Measurements from ENCODE around the gene COL28A1.

DNA sequence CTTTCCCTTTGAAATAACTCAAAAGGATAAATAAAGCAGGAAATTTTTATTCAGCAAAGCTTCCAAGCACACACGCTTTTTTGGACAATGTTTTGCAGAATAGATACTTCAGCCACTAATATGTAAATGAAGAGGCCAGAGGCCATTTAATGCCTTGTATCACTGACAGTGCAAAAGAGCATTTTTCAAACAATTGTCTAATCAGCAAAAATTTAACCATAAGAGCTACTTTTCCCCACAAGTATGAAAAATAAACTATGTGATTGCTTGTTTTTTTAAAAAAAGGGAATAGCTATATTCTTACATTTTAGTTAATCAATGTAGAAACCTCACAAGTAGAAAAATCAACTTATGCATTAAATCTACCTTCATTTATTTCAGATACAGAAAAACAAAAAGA is 99.7 kb downstream of the COL28A1 start:
- TF ChIP-seq TAF1 (conservative IDR thresholded peaks at IDR 0.05) (no peak), ZBTB33 (IDR thresholded peaks at IDR 0.05) (no peak), RAD21 (IDR thresholded peaks at IDR 0.05) (no peak), FOXA1 (IDR thresholded peaks at IDR 0.05) (no peak), GABPA (IDR thresholded peaks at IDR 0.05 in 1 of 2, conservative IDR thresholded peaks at IDR 0.05 in 1 of 2) (no peak), SP1 (IDR thresholded peaks at IDR 0.05) (no peak), RXRA (IDR thresholded peaks at IDR 0.05) (no peak)
- TF ChIP-seq, protein P1, sequence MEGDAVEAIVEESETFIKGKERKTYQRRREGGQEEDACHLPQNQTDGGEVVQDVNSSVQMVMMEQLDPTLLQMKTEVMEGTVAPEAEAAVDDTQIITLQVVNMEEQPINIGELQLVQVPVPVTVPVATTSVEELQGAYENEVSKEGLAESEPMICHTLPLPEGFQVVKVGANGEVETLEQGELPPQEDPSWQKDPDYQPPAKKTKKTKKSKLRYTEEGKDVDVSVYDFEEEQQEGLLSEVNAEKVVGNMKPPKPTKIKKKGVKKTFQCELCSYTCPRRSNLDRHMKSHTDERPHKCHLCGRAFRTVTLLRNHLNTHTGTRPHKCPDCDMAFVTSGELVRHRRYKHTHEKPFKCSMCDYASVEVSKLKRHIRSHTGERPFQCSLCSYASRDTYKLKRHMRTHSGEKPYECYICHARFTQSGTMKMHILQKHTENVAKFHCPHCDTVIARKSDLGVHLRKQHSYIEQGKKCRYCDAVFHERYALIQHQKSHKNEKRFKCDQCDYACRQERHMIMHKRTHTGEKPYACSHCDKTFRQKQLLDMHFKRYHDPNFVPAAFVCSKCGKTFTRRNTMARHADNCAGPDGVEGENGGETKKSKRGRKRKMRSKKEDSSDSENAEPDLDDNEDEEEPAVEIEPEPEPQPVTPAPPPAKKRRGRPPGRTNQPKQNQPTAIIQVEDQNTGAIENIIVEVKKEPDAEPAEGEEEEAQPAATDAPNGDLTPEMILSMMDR (IDR thresholded peaks at IDR 0.05; ENCODE audit: low read depth, low read length, missing input control): no peak
- TF ChIP-seq, protein P2, sequence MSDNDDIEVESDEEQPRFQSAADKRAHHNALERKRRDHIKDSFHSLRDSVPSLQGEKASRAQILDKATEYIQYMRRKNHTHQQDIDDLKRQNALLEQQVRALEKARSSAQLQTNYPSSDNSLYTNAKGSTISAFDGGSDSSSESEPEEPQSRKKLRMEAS (IDR thresholded peaks at IDR 0.05): no peak
- TF ChIP-seq, protein P3, sequence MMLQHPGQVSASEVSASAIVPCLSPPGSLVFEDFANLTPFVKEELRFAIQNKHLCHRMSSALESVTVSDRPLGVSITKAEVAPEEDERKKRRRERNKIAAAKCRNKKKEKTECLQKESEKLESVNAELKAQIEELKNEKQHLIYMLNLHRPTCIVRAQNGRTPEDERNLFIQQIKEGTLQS (IDR thresholded peaks at IDR 0.05): no peak

All from liver (tissue), 3 donors.